ENCODE data around the gene HOXA9.

The HOXA9 gene

DNA sequence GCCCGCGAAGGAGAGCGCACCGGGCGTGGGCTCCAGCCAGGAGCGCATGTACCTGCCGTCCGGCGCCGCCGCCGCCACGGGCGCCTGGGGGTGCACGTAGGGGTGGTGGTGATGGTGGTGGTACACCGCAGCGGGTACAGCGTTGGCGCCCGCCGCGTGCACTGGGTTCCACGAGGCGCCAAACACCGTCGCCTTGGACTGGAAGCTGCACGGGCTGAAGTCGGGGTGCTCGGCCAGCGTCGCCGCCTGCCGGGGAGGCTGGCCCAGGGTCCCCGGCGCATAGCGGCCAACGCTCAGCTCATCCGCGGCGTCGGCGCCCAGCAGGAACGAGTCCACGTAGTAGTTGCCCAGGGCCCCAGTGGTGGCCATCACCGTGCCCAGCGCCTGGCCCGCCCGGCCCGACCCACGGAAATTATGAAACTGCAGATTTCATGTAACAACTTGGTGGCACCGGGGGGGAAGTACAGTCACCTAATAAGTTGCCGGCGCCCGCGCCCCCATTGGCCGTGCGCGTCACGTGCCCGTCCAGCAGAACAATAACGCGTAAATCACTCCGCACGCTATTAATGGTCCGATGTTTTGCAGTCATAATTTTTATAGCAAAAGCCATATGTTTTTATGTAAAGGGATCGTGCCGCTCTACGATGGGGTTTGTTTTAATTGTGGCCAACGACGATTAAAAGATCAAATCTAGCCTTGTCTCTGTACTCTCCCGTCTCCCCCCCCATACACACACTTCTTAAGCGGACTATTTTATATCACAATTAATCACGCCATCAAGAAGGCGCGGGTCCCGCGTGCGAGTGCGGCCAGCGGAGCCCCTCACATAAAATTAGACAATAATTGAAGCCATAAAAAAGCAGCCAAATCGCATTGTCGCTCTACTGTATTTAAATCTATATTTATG, at the start of gene HOXA9:
Gene HOXA9 (minus strand): TSS at position 449 of the 907 bp plus-strand sequence. CDS start 80 bp downstream, at position 369.
- FAIRE-seq = peak; percentile 79

DNA sequence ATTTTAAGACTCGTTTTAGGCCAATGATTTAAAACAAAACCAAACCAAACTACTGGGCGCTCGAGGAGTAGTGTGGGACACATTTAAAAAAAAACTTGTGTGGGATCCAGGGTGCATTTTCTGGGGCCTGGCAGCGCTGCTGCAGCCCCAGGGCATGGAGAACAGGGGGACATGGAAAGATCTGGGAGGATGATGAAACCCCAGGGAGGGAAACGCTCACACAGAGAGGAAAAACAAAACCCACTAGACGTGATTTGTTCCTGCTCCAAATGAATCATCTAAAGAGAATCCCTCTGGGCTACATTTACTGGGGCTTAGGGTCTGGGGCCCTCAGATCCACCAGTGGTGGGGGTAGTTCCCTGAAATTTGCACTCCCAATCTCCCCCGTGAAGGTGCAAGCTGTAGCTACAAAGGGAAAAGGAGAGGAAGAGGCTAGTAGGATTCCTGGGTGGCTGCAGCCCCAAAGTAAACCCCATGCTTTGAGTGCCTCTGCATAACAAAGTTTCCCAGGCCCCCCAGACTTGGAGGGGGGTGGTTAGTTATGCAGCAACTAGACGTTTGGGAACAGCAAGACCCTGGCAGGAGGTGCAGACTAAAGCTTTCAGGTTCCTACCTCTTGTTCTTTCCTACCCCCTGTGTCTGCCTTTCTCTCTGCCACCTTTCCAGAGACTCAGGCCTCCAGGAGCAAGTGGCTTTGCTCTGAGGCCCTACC, 49.1 kb upstream of the HOXA9 start:
- FAIRE-seq = no peak

DNA sequence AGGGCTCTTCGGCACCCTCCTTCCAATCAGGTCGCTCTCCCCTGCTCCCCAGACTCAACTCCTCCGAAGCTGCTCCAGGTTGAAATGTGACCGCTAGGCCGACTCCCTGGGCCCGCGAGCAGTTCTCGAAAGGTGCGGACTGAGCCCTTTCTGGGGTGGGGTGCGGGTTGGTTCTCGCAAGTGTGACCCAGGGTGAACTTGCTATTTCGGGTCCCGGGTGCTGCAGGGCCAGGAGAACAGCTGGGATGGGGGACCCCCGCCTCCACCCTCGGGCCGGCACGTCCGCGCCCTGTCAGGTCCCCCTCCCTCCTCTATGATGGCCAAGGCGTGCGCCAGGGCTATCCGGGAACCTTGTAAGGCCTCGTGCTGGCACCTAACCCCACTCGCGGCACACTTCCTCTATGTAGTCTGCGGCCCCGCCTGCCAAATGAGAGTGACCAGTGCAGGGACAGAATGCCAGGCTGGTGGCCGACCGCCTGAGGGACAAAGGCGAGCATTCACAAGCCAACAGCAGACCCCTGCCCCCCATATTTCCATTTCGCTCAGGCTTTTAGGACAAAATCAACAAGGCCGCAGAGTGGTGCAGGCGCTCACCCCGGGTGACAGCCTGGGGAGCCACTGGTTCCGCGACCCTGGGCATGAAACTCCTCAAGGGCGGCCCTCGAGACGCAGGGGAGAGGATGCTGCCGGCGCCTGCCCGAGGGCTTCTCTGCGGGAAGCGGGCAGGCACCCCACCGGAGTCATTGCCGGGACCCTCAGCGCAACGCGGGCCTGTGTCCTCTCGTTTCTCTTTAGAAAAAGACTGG, 48.3 kb upstream of the HOXA9 start:
- no peak for FAIRE-seq

DNA sequence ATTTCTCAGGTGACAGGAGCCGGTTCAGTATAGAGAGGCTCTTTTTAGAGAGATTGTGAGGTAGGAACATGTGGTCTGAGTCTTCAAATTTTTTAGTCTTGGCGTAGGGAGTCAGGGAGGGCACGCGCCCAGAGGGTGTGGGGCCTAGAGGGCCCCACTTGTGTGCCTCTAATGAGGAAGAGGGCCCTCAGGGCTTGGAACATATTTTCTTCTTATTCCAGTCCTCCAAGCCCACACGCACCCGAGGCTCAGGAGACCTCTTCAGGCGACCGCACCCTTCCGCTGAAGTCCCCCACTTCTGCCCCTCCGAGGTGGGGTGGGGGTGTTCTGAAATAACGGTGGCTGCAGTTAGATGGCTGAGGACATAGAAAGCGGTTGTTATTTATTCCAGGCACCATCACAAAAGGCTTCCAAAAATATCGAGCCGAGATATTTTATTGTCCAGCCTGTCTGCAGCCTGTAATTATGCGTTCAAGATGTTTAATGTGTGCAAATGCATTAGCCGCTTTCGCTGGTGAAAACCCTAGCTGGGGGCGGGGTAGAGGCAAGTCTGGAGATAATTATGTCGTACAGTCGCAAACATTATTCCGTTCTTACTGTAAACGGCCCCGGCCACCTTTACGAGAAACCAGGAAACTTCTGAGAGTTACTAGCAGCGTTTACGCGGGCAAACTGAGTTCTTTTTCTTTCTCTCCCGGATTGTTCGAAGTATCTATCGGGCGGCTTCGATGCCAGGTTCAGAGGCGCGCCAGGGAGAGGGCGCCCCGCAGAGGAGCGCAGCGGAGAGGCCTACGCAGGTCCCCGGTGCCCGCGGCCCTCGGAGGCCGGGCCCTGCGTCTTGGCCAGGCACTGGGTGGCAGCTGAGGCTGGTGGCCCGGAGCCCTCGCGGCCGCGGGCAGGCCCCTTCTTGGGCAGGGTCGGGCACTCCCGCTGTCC, 47.4 kb upstream of the HOXA9 start:
- FAIRE-seq = no peak

DNA sequence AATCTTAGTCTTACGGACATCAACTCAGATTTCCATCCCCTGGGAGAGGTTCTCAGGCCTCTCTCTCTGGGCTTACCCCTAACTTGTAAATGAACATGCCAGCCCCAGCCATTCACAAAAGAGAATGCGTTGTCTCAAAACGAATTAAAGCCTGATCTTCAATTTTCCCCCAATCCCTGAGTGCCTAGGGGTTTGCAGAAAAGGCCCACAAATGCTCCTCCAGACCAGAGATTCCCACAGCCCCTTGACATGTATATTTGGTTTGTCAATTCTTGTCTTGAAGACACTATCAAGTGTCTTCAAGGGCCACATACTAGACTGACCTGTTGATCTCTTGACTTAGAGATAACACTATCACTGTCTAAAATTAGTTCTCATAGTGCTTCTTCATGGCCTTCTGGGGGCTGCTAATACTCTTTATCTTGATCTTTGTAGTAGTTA, 46.4 kb upstream of the HOXA9 start:
- no peak for FAIRE-seq

DNA sequence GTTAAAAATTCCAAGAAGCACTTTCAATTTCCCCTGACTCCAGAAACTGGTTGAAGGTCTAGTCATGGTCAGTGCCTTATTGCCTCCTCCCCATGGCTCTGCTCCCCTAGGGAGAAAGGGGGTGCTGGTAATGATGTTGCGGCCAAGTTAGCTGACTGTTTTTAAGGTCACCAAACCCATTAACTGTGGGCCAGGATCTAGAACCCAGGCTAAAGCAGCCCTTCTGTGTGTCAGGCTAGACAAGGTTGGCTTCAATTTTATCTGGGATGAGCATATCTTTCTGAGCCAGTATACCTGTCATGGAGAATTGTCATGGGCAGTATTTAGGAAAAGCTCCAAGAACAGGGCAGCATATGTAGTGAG, 45.7 kb upstream of the HOXA9 start:
- FAIRE-seq = no peak

DNA sequence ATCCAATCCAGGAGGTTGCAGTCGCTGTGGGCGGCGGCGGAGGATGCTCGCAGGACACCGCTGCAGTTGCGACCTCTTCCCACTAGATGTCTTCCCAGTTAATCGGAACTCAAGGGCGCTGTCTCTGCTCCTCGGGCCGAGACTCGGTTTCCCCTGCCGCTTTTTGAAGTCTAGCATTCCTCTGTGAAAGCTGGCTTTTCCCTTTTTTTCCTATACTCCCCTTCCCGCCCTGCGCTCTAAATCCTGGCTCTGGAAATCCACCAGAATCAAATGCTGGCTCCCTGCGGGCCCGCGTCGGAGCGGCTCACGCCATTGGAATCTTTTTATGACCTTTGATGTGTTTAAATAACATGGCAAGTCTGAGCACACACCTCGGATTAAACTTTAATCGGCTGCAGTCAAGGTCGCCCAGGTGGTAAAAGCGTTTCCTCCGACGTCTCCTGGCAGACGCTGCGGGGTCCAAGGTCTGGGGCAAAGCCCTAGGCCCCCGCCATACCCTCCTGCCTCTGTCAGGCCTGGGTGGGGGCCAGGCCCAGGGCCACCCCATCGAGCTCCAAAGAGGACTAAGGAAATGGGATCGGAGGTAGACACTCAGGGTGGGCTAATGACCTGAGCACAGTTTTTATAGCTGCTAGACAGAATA, 45.2 kb upstream of the HOXA9 start:
- no peak for FAIRE-seq

DNA sequence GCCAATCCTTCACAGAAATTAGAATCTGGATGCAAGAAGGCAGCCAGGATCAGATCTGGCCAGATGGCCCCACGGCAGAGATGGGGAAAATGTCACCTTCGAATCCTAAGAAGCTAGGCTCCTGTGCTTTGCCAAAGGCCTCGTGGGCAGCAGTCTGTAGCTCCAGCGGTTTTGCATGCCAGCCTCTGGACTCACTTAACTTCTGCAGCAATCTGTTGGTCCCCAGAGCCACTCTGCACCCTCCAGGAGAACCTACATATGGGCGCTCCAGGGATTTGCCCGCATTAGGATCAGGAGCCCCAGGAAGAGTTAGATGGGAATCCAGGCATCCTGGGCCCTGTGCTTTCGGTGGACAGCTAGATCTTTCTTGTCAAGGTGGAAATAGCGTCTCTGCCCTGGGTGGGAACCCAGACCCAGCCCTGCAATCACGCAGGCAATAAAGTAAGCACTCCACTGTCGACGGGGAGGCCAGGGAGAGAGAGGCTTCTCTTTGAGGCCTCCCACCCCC, 44.6 kb upstream of the HOXA9 start:
- FAIRE-seq = no peak

DNA sequence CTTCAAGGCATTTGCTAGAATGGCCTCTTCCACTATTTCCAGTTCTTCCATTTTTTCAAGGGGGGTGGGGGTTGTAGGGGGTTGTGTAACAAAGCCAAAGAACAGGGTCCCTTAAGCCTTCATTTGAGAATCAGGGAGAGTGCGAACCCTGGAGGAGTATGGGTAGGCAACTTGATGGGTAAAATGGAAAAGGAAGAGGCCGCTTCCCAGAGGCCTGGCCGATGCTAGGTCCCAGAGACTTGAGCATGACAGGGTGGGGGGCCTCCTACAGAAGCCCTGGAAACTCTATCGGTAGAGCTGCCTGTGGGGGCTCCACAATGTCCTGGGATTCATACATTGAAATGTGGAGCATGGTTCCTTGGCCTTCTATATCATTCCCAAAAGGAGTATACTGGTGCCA, 43.7 kb upstream of the HOXA9 start:
- no peak for FAIRE-seq

DNA sequence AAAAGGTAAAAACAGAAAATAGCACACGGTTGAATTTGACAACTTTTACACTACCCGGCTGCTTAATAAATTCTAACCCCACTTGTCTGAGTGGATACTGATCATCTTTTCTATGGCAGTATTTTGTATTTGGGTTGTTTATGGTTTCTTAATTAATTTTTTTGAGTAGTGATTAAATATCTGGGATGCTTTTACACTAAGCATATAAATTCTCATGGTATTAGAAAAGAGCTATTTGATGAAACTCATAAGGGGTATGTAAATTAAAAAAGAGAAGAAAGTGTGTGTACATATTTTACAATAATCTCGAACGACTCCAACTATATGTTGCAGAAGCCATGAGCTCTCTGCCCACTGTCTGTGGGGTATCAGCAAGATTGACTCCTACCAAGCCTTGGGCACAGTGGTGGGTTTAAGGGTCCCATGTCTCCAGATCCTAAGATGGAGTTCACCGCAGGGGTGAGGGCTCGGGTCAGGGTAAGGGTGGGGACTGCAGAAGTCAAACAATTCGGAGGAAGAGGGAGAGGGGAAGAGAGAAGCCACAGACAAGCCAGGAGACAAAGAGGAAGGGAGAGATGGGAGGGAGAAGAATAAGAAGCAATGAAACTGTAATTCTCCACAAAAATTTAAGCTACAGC, 42.1 kb upstream of the HOXA9 start:
- FAIRE-seq = no peak

DNA sequence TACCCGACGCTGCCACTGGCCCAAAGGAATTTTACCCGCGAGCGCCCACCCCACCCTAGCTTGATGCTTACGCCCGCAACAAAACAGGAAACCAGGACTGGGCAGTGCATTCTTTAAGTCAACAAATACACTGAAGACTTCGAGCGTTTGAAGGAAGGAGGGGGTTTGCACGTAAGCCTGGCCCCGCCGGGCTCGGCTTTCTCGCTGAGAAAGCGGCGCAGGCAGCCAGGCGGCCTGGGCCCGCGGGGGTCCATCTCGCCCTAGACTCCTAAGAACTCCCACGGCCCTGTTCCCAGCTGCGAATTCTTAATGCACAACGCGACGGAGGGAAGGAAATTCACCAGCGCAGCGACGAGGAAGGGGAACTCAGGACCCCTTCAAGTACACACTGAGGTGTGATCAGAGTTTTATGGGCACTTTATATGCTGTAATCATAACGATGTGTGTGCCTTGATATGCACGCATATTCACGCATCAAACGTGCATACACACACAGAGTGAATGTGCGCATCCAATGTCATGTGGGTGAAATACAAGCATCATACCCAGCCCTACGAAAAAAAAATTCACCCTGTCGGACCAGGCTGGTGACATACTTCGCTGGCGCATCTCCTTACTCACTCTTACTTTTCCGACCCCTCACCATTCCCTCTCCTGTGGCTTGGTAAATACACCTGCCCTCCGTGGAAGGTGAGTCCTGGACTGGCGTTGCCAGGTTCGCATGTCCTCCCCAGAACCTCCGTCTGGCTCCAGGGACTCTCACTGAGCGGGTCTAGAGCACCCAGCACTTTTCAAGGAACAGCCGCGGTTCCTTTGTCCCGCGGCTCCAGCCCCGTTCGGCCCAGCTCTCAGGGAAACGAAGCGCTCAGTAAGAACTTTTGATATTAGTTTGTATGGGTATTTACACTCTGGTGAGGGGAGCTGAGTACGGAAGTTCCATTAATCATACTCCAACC, 40.3 kb upstream of the HOXA9 start:
- FAIRE-seq = no peak

DNA sequence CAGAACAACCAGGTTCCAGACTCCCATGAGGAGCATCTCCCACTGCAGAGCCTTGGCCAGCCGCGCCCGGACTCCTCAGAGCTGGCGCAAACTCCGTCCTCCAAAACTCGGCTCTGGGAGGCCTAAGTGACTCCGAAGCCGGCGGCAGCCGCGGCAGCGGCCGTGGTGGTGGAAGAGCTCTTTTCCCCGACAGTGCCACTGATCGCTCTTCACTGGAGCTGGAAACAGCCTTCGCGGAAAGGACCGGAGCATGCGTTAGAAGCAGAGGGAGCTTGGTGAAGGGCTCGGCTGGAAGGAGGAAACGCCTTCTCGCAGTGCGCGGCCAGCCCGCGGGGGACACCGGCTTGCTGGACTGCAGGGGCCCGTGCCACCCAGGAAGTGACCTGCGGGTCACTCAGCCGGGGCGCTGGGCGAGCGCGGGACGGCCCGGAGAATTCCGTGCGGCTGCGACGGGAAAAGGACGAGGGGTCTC, 39.5 kb upstream of the HOXA9 start:
- no peak for FAIRE-seq

DNA sequence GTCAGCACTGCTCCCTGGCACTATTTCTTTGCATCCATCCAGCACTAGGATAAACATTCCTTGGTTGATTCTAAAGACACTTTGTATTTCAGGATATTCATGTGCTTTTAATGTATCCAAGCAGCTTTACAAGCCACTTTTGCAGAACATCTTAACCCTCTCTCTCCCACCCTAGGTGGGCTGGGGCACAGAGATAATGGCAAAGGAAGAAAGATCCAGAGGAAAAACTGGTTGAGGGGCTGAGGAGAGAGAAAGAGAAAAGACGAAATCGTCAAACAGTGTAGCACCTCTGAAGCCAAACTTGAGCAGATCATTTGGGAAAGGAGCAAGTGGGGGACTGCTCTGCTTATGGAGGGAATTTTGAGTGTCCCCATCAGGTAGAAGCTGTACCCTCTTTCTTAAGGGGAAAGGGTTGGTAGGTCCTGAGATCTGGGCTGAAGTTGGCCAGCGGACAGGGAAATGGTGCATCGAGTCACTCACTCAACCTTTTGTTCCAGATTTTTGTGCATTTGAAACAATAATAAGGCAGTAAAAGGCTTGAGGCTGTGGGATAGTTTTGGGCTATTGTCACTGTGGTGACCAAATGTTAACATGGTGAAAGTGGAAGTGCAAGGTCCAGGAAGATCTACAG, 38.7 kb upstream of the HOXA9 start:
- FAIRE-seq = no peak

DNA sequence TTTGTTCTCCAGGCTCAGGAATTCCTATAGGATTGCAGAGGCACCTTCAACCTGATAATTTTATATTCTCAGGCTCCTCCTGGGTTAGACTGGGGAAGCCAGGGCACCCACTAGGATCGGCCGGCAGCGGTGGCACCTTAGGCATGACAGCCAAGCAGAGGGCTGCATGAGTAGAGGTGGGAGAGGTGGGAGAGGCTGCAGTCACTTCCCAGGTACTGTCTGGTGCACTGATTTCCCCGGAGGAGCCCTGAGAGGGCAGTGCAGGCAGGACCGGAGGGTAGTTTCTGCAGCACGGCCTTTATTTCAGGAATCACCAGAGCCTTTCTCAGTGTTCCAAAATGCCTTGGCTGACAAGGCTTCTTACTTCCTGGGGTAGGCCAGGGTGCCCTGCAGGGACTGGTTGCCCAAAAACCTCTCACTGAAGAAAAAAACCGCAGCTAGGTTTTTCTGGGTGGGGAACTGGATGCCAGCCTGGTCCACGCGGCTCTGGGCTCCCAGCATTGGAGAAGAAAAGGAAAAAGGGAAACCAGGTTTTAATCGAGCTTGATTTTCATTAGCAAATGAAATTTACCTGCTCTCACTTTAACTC, 38.1 kb upstream of the HOXA9 start:
- FAIRE-seq = no peak

DNA sequence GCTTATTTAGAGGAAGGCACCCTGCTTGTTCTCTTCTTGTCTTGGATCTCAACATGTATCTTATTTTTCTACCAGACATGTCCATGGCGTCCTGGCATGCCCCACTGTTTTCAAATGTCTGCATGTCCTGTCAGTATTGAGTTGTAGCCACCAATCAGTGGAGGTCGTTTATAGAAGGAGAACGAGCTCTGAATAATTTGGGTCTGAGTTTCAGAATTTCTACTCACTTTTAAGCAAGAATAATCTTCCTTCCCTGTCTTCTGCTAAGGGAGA, 37.5 kb upstream of the HOXA9 start:
- FAIRE-seq = no peak

DNA sequence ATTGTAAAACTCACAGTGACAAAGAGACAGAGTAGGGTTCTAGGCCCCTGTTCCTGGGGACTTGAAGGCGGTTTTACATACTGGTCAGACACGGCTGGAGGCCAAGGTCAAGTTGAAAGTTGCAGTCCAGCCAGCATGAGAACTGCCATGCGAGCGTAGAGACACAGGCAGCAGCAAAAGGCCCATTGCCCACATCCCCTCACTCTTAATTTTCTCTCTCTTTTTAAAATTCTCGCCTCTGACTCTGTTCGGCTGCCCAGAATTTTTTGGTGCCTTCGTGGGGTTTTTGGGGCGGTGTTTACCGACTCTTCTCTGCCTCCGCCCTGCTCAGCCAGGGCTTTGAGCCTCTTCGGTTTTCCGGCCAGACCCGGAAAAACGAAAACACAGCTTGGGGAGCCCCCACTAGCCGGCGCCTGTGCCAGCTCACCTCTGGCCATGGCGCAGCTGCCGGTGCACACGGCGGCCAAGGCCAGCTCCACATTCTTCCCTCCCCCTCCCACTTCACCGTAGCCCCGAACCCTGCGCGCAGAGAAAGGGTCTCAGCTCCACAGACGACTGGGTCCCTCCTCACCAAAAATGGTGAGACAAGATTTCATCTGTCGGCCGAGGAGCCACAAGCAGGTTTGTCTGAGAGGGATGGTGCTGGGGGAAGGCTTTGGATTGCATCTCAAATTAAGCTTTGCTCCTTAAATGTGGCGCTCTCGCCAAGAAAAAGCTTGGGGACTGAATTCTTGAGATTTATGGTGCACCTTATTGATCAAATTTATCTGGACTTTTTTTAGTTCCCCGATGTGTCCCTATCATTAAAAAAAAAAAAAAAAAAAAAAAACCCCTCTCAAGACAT, 36.9 kb upstream of the HOXA9 start:
- no peak for FAIRE-seq

DNA sequence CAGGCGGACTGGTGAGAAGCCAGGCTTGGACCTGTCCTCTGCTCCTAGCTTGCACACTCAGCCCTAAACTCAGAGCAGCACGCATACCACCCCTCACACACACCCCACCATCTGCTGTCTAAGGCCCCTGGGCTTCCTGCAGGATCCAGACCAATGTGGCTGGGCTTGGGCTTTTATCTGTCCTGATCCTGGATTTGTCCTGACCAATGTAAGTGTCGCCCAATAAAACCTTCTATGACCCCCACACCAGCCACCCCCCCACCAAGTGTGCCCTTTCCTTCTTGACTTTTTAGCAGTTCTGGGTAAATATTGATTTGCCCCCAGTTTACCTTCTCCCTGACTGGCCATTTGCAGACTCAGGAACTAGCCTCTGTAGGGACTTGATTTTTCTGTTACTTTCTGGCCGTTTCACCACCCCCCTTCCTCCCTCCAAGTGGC, 36.3 kb upstream of the HOXA9 start:
- FAIRE-seq = no peak

All from endometrium (tissue), 2 donors.